Mucosa of descending colon (tissue), 3 donors: Measurements from ENCODE around the gene RNF144A. TPM values are rescaled to one million over a fixed set of nuclear protein-coding genes. Genes with fewer than 3 reads are reported as not detected.

Experiments
- ATAC-seq: fragments of 200-7000 bp; cut with Tn5 transposase; one replicate; pipeline ENCODE4 v1.9.1; 2020; ENCODE audit warnings: mild to moderate bottlenecking, moderate library complexity
- DNase-seq, 3 donors: peaks; one replicate each; pipeline ENCODE4 v3.0.0-alpha.2; 2020
- H3K36me3 ChIP-seq: fragments of 200-600 bp; one replicate; pipeline ENCODE4 v1.8.0; 2021; ENCODE audit warnings: low read depth, mild to moderate bottlenecking
- H3K4me1 ChIP-seq: fragments of 200-600 bp; one replicate; pipeline ENCODE4 v1.8.0; 2021; ENCODE audit warnings: low read depth, mild to moderate bottlenecking
- H3K4me3 ChIP-seq: fragments of 200-600 bp; one replicate; pipeline ENCODE4 v1.8.0; 2021; ENCODE audit warnings: mild to moderate bottlenecking
- H3K9me3 ChIP-seq: fragments of 200-600 bp; one replicate; pipeline ENCODE4 v1.8.0; 2021; ENCODE audit warnings: mild to moderate bottlenecking
- intact Hi-C, 2 donors: fragments of 100-400 bp; cut with DNase I in 1 of 2; cut with micrococcal nuclease in 1 of 2; formaldehyde crosslinking; loops; one replicate each; pipeline versions ENCODE4 v1.11.0 to v1.11.1; 2022; cut with DNase I, micrococcal nuclease
- total RNA-seq, 3 donors: library from RNA; stranded (reverse); fragmentation: NEBNext Ultra II Directional in 2 of 3; extraction: Animal tissue kit (Norgen Biotek cat#: 25700) in 2 of 3; gene quantifications; one replicate each; pipeline versions ENCODE4 v1.2.1 to v1.2.4, GENCODE V29; 2021 to 2023
- TF ChIP-seq, protein P1 (sequence below): fragments of 200-600 bp; IDR thresholded peaks from one replicate; pipeline ENCODE4 v1.8.0; 2022; ENCODE audit warnings: antibody characterized with exemption, mild to moderate bottlenecking
- donor health status: DM: no; HTN: no; CAD: no; lungs with moderate emphysema.
- donor health status: DM: no; HTN: no; CAD: no.
- donor health status: DM: no; HTN: yes; CAD: no.

RNF144A gene
- total RNA-seq, 3 donors from 2014 or later: 14.3 to 18.7 (median 18.3) TPM

- ATAC-seq (no peak), DNase-seq (peak in 1 of 3 donors; percentile 17)
- Histone ChIP-seq H3K36me3 (no peaks in the 10 kb centered on the region), H3K4me3 (no peak overlapping the region), H3K9me3 (no peaks in the 10 kb centered on the region), H3K4me1 (no peaks in the 10 kb centered on the region)
- intact Hi-C loops: no loop called here
- TF ChIP-seq, protein P1, sequence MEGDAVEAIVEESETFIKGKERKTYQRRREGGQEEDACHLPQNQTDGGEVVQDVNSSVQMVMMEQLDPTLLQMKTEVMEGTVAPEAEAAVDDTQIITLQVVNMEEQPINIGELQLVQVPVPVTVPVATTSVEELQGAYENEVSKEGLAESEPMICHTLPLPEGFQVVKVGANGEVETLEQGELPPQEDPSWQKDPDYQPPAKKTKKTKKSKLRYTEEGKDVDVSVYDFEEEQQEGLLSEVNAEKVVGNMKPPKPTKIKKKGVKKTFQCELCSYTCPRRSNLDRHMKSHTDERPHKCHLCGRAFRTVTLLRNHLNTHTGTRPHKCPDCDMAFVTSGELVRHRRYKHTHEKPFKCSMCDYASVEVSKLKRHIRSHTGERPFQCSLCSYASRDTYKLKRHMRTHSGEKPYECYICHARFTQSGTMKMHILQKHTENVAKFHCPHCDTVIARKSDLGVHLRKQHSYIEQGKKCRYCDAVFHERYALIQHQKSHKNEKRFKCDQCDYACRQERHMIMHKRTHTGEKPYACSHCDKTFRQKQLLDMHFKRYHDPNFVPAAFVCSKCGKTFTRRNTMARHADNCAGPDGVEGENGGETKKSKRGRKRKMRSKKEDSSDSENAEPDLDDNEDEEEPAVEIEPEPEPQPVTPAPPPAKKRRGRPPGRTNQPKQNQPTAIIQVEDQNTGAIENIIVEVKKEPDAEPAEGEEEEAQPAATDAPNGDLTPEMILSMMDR: no peak
Observed at GRCh38 chr2:6883448-6884122, 33.6 kb upstream of the RNF144A start.

- Histone ChIP-seq H3K36me3 (no peaks in the 10 kb centered on the region), H3K4me3 (no peak overlapping the region), H3K4me1 (no peaks in the 10 kb centered on the region), H3K9me3 (no peaks in the 10 kb centered on the region)
- TF ChIP-seq, protein P1: no peak
- DNase-seq (no peak), ATAC-seq (no peak)
- intact Hi-C loops: no loop called here
Observed at GRCh38 chr2:6885551-6885950, 31.7 kb upstream of the RNF144A start.

GRCh38 chr2:6885968-6886367 lies 31.2 kb upstream of the RNF144A start:
- Histone ChIP-seq H3K4me1 (no peaks in the 10 kb centered on the region), H3K9me3 (no peaks in the 10 kb centered on the region), H3K36me3 (no peaks in the 10 kb centered on the region), H3K4me3 (no peak overlapping the region)
- ATAC-seq (no peak), DNase-seq (no peak)
- TF ChIP-seq, protein P1: no peak
- intact Hi-C loops: no loop called here

DNA sequence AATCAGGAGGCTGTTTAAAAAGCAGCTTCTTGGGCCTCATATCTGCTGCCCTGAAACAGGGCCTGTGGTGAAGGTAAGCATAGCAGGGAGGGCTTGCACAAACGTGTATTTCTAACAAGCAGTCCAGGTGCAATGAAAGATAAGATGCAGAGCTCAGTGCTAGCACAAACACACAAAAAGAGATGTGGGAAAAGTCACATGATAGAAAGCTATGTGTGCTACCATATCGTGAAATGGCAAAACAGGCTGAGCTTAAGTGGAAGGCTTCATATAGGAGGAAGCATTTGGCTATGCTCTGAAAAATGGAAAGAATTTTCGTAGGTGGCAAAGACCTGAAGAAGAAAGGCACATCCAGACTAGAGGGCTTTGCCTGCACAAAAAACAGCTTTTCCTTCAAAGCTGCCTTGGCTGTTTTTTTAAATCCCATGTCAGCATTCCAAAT lies 29.4 kb upstream of the RNF144A start:
- TF ChIP-seq, protein P1: no peak
- no peaks in the 10 kb centered on the region for H3K4me1 ChIP-seq
- intact Hi-C loops: no loop called here
- no peak for ATAC-seq
- no peaks in the 10 kb centered on the region for H3K36me3 ChIP-seq
- DNase-seq: no peak
- H3K9me3 ChIP-seq: no peaks in the 10 kb centered on the region
- H3K4me3 ChIP-seq: no peak overlapping the region

GRCh38 chr2:6888724-6889123 lies 28.5 kb upstream of the RNF144A start:
- H3K4me3 ChIP-seq: no peak overlapping the region
- TF ChIP-seq, protein P1: no peak
- H3K9me3 ChIP-seq: no peaks in the 10 kb centered on the region
- no peaks in the 10 kb centered on the region for H3K4me1 ChIP-seq
- intact Hi-C loops: no loop called here
- no peak for ATAC-seq
- no peak for DNase-seq
- H3K36me3 ChIP-seq: no peaks in the 10 kb centered on the region
